Nucleus accumbens (tissue), 56 donors: Measurements from ENCODE around the gene RNGTT.
A peak's percentile ranks its signal among the peaks of the same experiment; 100 is the strongest.

Source experiments
- DNase-seq, 56 donors: peaks; one replicate each; lab custom pipeline; 2025; lab: John Stamatoyannopoulos, UW

RNGTT gene

GRCh38 chr6:88623531-88623930 lies 339.9 kb downstream of the RNGTT start:
- no peak for DNase-seq

- no peak for DNase-seq
Observed at GRCh38 chr6:88619951-88620350, 343.5 kb downstream of the RNGTT start.

- DNase-seq: no peak
Observed at GRCh38 chr6:88616380-88616779, 347.0 kb downstream of the RNGTT start.

GRCh38 chr6:88614316-88614877 lies 349.0 kb downstream of the RNGTT start:
- no peak for DNase-seq

GRCh38 chr6:88612631-88613030 lies 350.8 kb downstream of the RNGTT start:
- DNase-seq: no peak

GRCh38 chr6:88611721-88612120 lies 351.7 kb downstream of the RNGTT start:
- no peak for DNase-seq

- DNase-seq: no peak
Observed at GRCh38 chr6:88609983-88610382, 353.4 kb downstream of the RNGTT start.

GRCh38 chr6:88605271-88605670 lies 358.1 kb downstream of the RNGTT start:
- DNase-seq: no peak

- DNase-seq: no peak
Observed at GRCh38 chr6:88599571-88599970, 363.8 kb downstream of the RNGTT start.

- DNase-seq: no peak
Observed at GRCh38 chr6:88596801-88597200, 366.6 kb downstream of the RNGTT start.

GRCh38 chr6:88588938-88589337 lies 374.5 kb downstream of the RNGTT start:
- no peak for DNase-seq

GRCh38 chr6:88587150-88587520 lies 376.3 kb downstream of the RNGTT start:
- DNase-seq: no peak

- peak in 18 of 56 donors; percentile 13 to 65 (median 30) for DNase-seq
Observed at GRCh38 chr6:88586371-88587149, 376.9 kb downstream of the RNGTT start.

- no peak for DNase-seq
Observed at GRCh38 chr6:88585276-88585692, 378.1 kb downstream of the RNGTT start.

GRCh38 chr6:88584581-88585275 lies 378.7 kb downstream of the RNGTT start:
- DNase-seq: peak in 2 of 56 donors; percentile 9 to 20

GRCh38 chr6:88577461-88577860 lies 386.0 kb downstream of the RNGTT start:
- no peak for DNase-seq

GRCh38 chr6:88575536-88575935 lies 387.9 kb downstream of the RNGTT start:
- DNase-seq: no peak

- DNase-seq: no peak
Observed at GRCh38 chr6:88574651-88575050, 388.8 kb downstream of the RNGTT start.

GRCh38 chr6:88574031-88574430 lies 389.4 kb downstream of the RNGTT start:
- no peak for DNase-seq

- DNase-seq: no peak
Observed at GRCh38 chr6:88573561-88573960, 389.9 kb downstream of the RNGTT start.

GRCh38 chr6:88572449-88573139 lies 390.8 kb downstream of the RNGTT start:
- no peak for DNase-seq
